Lower leg skin (tissue), 3 donors: ENCODE measurements around the gene HPS3.

Experiments used
- POLR2A ChIP-seq, 2 donors: fragments of 450-650 bp; IDR thresholded peaks; one replicate each; pipeline ENCODE4 v1.6.1; 2016 to 2017; ENCODE audit warnings: antibody characterized with exemption in 2 of 2, mild to moderate bottlenecking in 1 of 2, moderate library complexity in 1 of 2
- TF ChIP-seq, protein P1 (sequence below), 3 donors: fragments of 450-650 bp; IDR thresholded peaks; one replicate each; pipeline ENCODE4 v1.5.1; 2016; ENCODE audit warnings: antibody characterized with exemption in 3 of 3, mild to moderate bottlenecking in 3 of 3, moderate library complexity in 2 of 3

DNA sequence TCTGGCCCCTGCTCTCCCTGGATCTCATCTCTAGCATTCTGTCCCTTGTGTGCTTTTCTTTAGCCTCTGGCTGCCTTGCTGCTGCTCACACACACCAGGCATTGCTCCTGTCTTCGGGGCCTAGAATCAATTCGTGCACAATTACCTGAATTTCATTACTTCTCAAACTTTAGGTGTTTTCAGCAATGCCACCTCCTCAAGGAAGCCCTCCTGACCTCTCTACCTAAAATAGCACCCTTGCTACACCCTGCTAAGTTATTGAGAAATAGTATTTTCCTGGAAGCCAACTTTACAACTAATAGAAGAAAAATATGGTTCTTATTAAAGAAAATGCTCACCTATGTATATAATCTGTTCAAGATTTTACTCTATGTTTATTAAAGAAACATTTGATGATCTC is 51.7 kb downstream of the HPS3 start:
- TF ChIP-seq, protein P1, sequence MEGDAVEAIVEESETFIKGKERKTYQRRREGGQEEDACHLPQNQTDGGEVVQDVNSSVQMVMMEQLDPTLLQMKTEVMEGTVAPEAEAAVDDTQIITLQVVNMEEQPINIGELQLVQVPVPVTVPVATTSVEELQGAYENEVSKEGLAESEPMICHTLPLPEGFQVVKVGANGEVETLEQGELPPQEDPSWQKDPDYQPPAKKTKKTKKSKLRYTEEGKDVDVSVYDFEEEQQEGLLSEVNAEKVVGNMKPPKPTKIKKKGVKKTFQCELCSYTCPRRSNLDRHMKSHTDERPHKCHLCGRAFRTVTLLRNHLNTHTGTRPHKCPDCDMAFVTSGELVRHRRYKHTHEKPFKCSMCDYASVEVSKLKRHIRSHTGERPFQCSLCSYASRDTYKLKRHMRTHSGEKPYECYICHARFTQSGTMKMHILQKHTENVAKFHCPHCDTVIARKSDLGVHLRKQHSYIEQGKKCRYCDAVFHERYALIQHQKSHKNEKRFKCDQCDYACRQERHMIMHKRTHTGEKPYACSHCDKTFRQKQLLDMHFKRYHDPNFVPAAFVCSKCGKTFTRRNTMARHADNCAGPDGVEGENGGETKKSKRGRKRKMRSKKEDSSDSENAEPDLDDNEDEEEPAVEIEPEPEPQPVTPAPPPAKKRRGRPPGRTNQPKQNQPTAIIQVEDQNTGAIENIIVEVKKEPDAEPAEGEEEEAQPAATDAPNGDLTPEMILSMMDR (IDR thresholded peaks at IDR 0.05): no peak
- no peak for TF ChIP-seq POLR2A (IDR thresholded peaks at IDR 0.05)
